HepG2 (cell line): ENCODE data around the gene DISP2. TPM values are rescaled to one million over a fixed set of nuclear protein-coding genes. Genes with fewer than 3 reads are reported as not detected.

Experiments
- CEBPZ ChIP-seq: IDR thresholded peaks from 2 replicates; pipeline ENCODE4 v1.6.1; 2012; ENCODE audit warnings: low read length, improper control_type of control experiment
- HES4 ChIP-seq: sonication (generic); formaldehyde crosslinking; IDR thresholded peaks from 2 replicates; pipeline ENCODE4 v1.9.0; 2021; ENCODE audit warnings: mild to moderate bottlenecking, missing genetic modification reagents, borderline replicate concordance
- NBN ChIP-seq: fragments of 450-650 bp; conservative IDR thresholded peaks from 2 replicates; pipeline ENCODE4 v1.6.1; 2017
- NFIC ChIP-seq: IDR thresholded peaks from 2 replicates; pipeline ENCODE4 v1.6.1; 2012; ENCODE audit warnings: mild to moderate bottlenecking, low read length, inconsistent platforms
- PITX1 ChIP-seq: sonication (generic); formaldehyde crosslinking; IDR thresholded peaks from 2 replicates; pipeline ENCODE4 v1.5.1; 2020; ENCODE audit warnings: mild to moderate bottlenecking, missing genetic modification reagents
- RBFOX2 ChIP-seq: fragments of 200-400 bp; formaldehyde crosslinking; IDR thresholded peaks from 2 replicates; pipeline ENCODE4 v1.6.1; 2017; ENCODE audit warnings: low read depth, mild to moderate bottlenecking, low read length
- RBM39 ChIP-seq: fragments of 200-400 bp; formaldehyde crosslinking; IDR thresholded peaks from one replicate; pipeline ENCODE4 v1.6.1; 2018; ENCODE audit warnings: antibody characterized with exemption, mild to moderate bottlenecking, low read depth, low read length; ENCODE audit not compliant: poor library complexity, severe bottlenecking
- SMAD1 ChIP-seq: sonication (generic); formaldehyde crosslinking; IDR thresholded peaks from 2 replicates; pipeline ENCODE4 v1.4.0; 2020; ENCODE audit warnings: missing genetic modification reagents, low read depth, mild to moderate bottlenecking, borderline replicate concordance
- SP140L ChIP-seq: sonication (generic); formaldehyde crosslinking; IDR thresholded peaks from 2 replicates; pipeline ENCODE4 v1.4.0; 2020; ENCODE audit warnings: missing genetic modification reagents, borderline replicate concordance
- ZFX ChIP-seq: sonication (generic); formaldehyde crosslinking; IDR thresholded peaks from 2 replicates; pipeline ENCODE4 v1.4.0; 2020; ENCODE audit warnings: mild to moderate bottlenecking, low read depth, missing genetic modification reagents, moderate library complexity
- ZNF234 ChIP-seq: sonication (generic); formaldehyde crosslinking; conservative IDR thresholded peaks from 2 replicates; pipeline ENCODE4 v1.5.1; 2020; ENCODE audit warnings: mild to moderate bottlenecking, missing genetic modification reagents
- ZNF44 ChIP-seq: sonication (generic); formaldehyde crosslinking; IDR thresholded peaks from 2 replicates; pipeline ENCODE4 v1.5.1; 2020; ENCODE audit warnings: mild to moderate bottlenecking, missing genetic modification reagents
- ZNF468 ChIP-seq: sonication (generic); formaldehyde crosslinking; IDR thresholded peaks from 2 replicates; pipeline ENCODE4 v1.8.0; 2022; ENCODE audit warnings: mild to moderate bottlenecking, moderate library complexity, missing genetic modification reagents
- ZNF563 ChIP-seq: sonication (generic); formaldehyde crosslinking; IDR thresholded peaks from 2 replicates; pipeline ENCODE4 v1.8.0; 2022; ENCODE audit warnings: mild to moderate bottlenecking, moderate library complexity, missing genetic modification reagents
- ZNF605 ChIP-seq: sonication (generic); formaldehyde crosslinking; IDR thresholded peaks from 2 replicates; pipeline ENCODE4 v1.8.0; 2022; ENCODE audit warnings: mild to moderate bottlenecking, missing genetic modification reagents
- ZNF720 ChIP-seq: sonication (generic); formaldehyde crosslinking; IDR thresholded peaks from 2 replicates; pipeline ENCODE4 v1.4.0; 2020; ENCODE audit warnings: missing genetic modification reagents
- ZNF773 ChIP-seq: sonication (generic); formaldehyde crosslinking; IDR thresholded peaks from 2 replicates; pipeline ENCODE4 v1.4.0; 2020; ENCODE audit warnings: missing genetic modification reagents, borderline replicate concordance
- ZNF883 ChIP-seq: sonication (generic); formaldehyde crosslinking; IDR thresholded peaks from 2 replicates; pipeline ENCODE4 v1.5.1; 2020; ENCODE audit warnings: mild to moderate bottlenecking, missing genetic modification reagents; ENCODE audit errors: not compliant biosample characterization
- polyA plus RNA-seq, 8 experiments: library from polyadenylated mRNA; depleted of rRNA in 3 of 8; stranded (reverse) in 7 of 8; unstranded in 1 of 8; fragments of >200 nt; fragmentation: Illumina TruSeq in 4 of 8; extraction: Trizol in 4 of 8; gene quantifications; 2 replicates each; pipeline versions ENCODE4 v1.2.1 to v1.2.3, GENCODE V29; 2011 to 2016; ENCODE audit warnings: low read depth in 4 of 8, missing spikeins in 1 of 8, mixed read lengths in 1 of 8; ENCODE audit not compliant: insufficient read depth in 1 of 8
- total RNA-seq, 5 experiments: library from RNA; depleted of rRNA; stranded (reverse); fragments of >200 nt; fragmentation: Illumina TruSeq; extraction: Trizol; gene quantifications; 2 replicates each; pipeline ENCODE4 v1.2.3, GENCODE V29; 2016; ENCODE audit warnings: low read depth in 1 of 5
- TF ChIP-seq, protein P1 (sequence below): sonication (generic); formaldehyde crosslinking; IDR thresholded peaks from 2 replicates; pipeline ENCODE4 v1.8.0; 2022; ENCODE audit warnings: missing genetic modification reagents, mild to moderate bottlenecking, moderate library complexity, borderline replicate concordance
- TF ChIP-seq, protein P2 (sequence below): sonication (generic); formaldehyde crosslinking; IDR thresholded peaks from 2 replicates; pipeline ENCODE4 v1.5.0; 2020; ENCODE audit warnings: missing genetic modification reagents

Gene DISP2
- total and polyA plus RNA-seq, 2 of the 13 experiments (the other 11 are each of a cell fraction or from before 2014, with no cell fraction given), result 0.09 to 0.32 TPM

DNA sequence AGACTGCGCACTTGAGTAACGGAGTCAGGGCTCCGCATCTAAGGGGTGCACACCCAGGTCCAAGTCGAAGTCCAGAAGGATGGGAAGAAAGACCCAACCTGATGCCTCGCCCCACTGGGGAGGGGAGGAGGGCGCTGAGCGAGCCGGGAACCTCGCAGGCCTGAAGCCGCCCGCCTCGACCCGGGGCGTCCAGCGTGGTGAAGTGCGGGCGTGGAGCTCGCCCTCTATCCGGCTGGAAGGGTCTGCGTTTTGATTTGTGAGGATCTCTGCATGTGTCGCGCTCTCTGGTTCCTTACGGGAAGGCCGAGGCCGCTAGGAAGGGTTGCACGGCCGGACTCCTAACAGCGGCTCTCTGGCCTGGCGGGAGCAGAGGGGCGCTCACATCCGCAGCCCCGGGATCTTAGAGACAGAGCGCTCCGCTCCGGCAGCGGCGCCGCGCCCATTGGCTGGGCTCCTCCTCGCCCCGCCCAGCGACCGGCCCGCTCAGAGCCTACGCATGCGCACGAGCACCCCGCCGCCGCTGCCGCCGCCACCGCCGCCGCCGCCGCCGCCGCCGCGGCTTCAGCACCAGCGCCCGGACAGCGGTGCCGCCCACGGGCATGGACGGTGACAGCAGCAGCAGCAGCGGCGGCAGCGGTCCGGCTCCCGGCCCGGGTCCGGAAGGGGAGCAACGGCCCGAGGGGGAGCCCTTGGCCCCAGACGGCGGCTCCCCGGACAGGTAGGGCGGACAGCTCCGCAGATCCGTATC, at the start of gene DISP2 (continued):
- TF ChIP-seq, protein P1, sequence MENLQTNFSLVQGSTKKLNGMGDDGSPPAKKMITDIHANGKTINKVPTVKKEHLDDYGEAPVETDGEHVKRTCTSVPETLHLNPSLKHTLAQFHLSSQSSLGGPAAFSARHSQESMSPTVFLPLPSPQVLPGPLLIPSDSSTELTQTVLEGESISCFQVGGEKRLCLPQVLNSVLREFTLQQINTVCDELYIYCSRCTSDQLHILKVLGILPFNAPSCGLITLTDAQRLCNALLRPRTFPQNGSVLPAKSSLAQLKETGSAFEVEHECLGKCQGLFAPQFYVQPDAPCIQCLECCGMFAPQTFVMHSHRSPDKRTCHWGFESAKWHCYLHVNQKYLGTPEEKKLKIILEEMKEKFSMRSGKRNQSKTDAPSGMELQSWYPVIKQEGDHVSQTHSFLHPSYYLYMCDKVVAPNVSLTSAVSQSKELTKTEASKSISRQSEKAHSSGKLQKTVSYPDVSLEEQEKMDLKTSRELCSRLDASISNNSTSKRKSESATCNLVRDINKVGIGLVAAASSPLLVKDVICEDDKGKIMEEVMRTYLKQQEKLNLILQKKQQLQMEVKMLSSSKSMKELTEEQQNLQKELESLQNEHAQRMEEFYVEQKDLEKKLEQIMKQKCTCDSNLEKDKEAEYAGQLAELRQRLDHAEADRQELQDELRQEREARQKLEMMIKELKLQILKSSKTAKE (CRISPR knock-in tag), result no peak
- no peak for TF ChIP-seq SP140L (CRISPR knock-in tag)
- TF ChIP-seq NFIC, result no peak
- no peak for TF ChIP-seq ZFX (CRISPR knock-in tag)
- 0 out of 2 replicates have a peak, but pooled peaks have one; percentile 21 for TF ChIP-seq RBFOX2
- TF ChIP-seq ZNF468 (CRISPR knock-in tag), result no peak
- no peak; the same call in 1 of the 2 replicates for TF ChIP-seq HES4
- TF ChIP-seq ZNF234, result no peak
- TF ChIP-seq ZNF883 (CRISPR knock-in tag), result peak; percentile 37
- TF ChIP-seq ZNF720 (CRISPR knock-in tag), result no peak
- no peak for TF ChIP-seq SMAD1
- no peak for TF ChIP-seq ZNF44 (CRISPR knock-in tag)
- no peak for TF ChIP-seq ZNF773
- TF ChIP-seq PITX1 (CRISPR knock-in tag), result no peak
- TF ChIP-seq, protein P2, sequence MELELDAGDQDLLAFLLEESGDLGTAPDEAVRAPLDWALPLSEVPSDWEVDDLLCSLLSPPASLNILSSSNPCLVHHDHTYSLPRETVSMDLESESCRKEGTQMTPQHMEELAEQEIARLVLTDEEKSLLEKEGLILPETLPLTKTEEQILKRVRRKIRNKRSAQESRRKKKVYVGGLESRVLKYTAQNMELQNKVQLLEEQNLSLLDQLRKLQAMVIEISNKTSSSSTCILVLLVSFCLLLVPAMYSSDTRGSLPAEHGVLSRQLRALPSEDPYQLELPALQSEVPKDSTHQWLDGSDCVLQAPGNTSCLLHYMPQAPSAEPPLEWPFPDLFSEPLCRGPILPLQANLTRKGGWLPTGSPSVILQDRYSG (CRISPR knock-in tag), result peak; percentile 48; the same call in 1 of the 2 replicates
- TF ChIP-seq ZNF605, result no peak
- TF ChIP-seq RBM39, result no peak
- TF ChIP-seq ZNF563 (CRISPR knock-in tag), result peak; percentile 51; the same call in 1 of the 2 replicates
- no peak for TF ChIP-seq CEBPZ
- no peak for TF ChIP-seq NBN
